H1 (cell line): Measurements from ENCODE around the gene PDE8B.

ENCODE experiments used
- EGR1 ChIP-seq: IDR thresholded peaks from 2 replicates; pipeline ENCODE4 v1.6.1; 2011; ENCODE audit warnings: low read depth, low read length, borderline replicate concordance
- PHF8 ChIP-seq: fragments of 200-600 bp; sonication (generic); conservative IDR thresholded peaks from 2 replicates; pipeline ENCODE4 v1.7.1; 2012; ENCODE audit warnings: low read depth, mild to moderate bottlenecking, inconsistent platforms, low read length, moderate library complexity
- POLR2A ChIP-seq, 2 experiments: IDR thresholded peaks; 1 replicate in 1 of 2; 2 replicates in 1 of 2; pipeline ENCODE4 v1.6.1; 2011; ENCODE audit warnings: low read depth in 2 of 2, low read length in 2 of 2, mild to moderate bottlenecking in 2 of 2; ENCODE audit errors: control extremely low read depth in 1 of 2
- RAD21 ChIP-seq, 2 experiments: IDR thresholded peaks in 1 of 2; conservative IDR thresholded peaks in 1 of 2; 2 replicates each; pipeline ENCODE4 v1.6.1; 2011; ENCODE audit warnings: low read depth in 2 of 2, low read length in 2 of 2, improper control_type of control experiment in 1 of 2, inconsistent platforms in 1 of 2, mild to moderate bottlenecking in 1 of 2, moderate library complexity in 1 of 2
- RXRA ChIP-seq: IDR thresholded peaks from 2 replicates; pipeline ENCODE4 v1.6.1; 2011; ENCODE audit warnings: low read depth, mild to moderate bottlenecking, low read length, moderate library complexity; ENCODE audit not compliant: insufficient read depth
- SRF ChIP-seq: IDR thresholded peaks from 2 replicates; pipeline ENCODE4 v1.6.1; 2011; ENCODE audit warnings: mild to moderate bottlenecking, low read depth, low read length, moderate library complexity
- SUZ12 ChIP-seq: fragments of 200-600 bp; sonication (generic); IDR thresholded peaks from 2 replicates; pipeline ENCODE4 v1.6.1; 2012; ENCODE audit warnings: mild to moderate bottlenecking, inconsistent platforms, low read length, moderate library complexity, mixed read lengths
- TCF12 ChIP-seq: IDR thresholded peaks from 2 replicates; pipeline ENCODE4 v1.6.1; 2011; ENCODE audit warnings: low read depth, mild to moderate bottlenecking, low read length
- TF ChIP-seq, protein P1 (sequence below), 3 experiments: IDR thresholded peaks; 1 replicate in 2 of 3; 2 replicates in 1 of 3; pipeline versions ENCODE4 v1.5.1 to v1.6.1; 2011; ENCODE audit warnings: low read length in 3 of 3, mild to moderate bottlenecking in 3 of 3, inconsistent platforms in 2 of 3, low read depth in 1 of 3, moderate library complexity in 1 of 3; ENCODE audit not compliant: insufficient read depth in 1 of 3; ENCODE audit errors: control extremely low read depth in 1 of 3
- TF ChIP-seq, protein P2 (sequence below): IDR thresholded peaks from 2 replicates; pipeline ENCODE4 v1.6.1; 2012; ENCODE audit warnings: inconsistent platforms

DNA sequence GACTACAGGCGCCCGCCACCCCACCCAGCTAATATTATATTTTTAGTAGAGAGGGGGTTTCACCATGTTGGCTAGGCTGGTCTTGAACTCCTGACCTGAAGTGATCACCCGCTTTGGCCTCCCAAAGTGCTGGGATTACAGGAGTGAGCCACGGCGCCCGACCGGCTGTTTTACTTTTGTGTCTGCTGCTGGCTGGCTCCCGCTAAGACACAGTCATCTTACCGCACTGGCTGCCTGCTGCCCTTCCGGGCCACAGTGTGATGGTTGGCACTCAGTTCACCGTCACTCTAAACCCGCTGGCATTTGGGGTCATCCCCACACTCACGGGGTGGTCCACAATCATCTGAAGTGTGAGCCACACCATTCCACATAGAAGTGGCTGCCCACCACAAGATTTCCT lies 188.0 kb downstream of the PDE8B start:
- TF ChIP-seq, protein P1, sequence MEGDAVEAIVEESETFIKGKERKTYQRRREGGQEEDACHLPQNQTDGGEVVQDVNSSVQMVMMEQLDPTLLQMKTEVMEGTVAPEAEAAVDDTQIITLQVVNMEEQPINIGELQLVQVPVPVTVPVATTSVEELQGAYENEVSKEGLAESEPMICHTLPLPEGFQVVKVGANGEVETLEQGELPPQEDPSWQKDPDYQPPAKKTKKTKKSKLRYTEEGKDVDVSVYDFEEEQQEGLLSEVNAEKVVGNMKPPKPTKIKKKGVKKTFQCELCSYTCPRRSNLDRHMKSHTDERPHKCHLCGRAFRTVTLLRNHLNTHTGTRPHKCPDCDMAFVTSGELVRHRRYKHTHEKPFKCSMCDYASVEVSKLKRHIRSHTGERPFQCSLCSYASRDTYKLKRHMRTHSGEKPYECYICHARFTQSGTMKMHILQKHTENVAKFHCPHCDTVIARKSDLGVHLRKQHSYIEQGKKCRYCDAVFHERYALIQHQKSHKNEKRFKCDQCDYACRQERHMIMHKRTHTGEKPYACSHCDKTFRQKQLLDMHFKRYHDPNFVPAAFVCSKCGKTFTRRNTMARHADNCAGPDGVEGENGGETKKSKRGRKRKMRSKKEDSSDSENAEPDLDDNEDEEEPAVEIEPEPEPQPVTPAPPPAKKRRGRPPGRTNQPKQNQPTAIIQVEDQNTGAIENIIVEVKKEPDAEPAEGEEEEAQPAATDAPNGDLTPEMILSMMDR (IDR thresholded peaks at IDR 0.05; ENCODE audit: control extremely low read depth in 1 of 3, insufficient read depth in 1 of 3, low read depth in 1 of 3, low read length in 3 of 3) = no peak
- no peak for TF ChIP-seq SRF
- no peak for TF ChIP-seq RAD21 (IDR thresholded peaks at IDR 0.05 in 1 of 2, conservative IDR thresholded peaks at IDR 0.05 in 1 of 2; ENCODE audit: low read depth in 2 of 2, low read length in 2 of 2)
- no peak for TF ChIP-seq PHF8
- TF ChIP-seq EGR1 = no peak
- no peak for TF ChIP-seq RXRA
- TF ChIP-seq SUZ12 = no peak
- TF ChIP-seq POLR2A (IDR thresholded peaks at IDR 0.05; ENCODE audit: control extremely low read depth in 1 of 2, low read depth in 2 of 2, low read length in 2 of 2) = no peak
- TF ChIP-seq, protein P2, sequence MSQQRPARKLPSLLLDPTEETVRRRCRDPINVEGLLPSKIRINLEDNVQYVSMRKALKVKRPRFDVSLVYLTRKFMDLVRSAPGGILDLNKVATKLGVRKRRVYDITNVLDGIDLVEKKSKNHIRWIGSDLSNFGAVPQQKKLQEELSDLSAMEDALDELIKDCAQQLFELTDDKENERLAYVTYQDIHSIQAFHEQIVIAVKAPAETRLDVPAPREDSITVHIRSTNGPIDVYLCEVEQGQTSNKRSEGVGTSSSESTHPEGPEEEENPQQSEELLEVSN = no peak
- TF ChIP-seq TCF12 = no peak
